ENCODE results near the gene CTIF. TPM values are rescaled to one million over a fixed set of nuclear protein-coding genes. Genes with fewer than 3 reads are reported as not detected.
"Not testable (repeated sequence)": the region's sequence is repeated elsewhere in the genome, so short reads cannot be mapped to it uniquely, and the experiment has no call there.

The CTIF gene
- total RNA-seq = 1 to 10 TPM; 5.7 to 5.9 TPM

GRCh38 chr18:48538531-48539405 lies at the start of gene CTIF:
CTIF (plus strand) TSS chr18:48539031; CDS start chr18:48619566, 80,535 bp downstream.
- Mint-ChIP-seq H3K36me3 (no peaks in the 10 kb centered on the region), H3K4me1 (peaks cover 19% of the 10 kb centered on the region), H3K27ac (no peak within 1 kb of the TSS), H3K4me3 (peak within 1 kb of the TSS; percentile 79), H3K9me3 (ENCODE audit: low read depth) (no peaks in the 10 kb centered on the region), H3K27me3 (peaks cover 40% of the 10 kb centered on the region)
- ATAC-seq (peak; percentile 83), DNase-seq (peak; percentile 82)
- CTCF ChIA-PET = no interaction called here

GRCh38 chr18:48490641-48491293 lies 48.1 kb upstream of the CTIF start:
- H3K4me1 Mint-ChIP-seq = no peaks in the 10 kb centered on the region
- DNase-seq (no peak), ATAC-seq (no peak)
- no peaks in the 10 kb centered on the region for H3K36me3 Mint-ChIP-seq
- no peaks in the 10 kb centered on the region for H3K9me3 Mint-ChIP-seq (ENCODE audit: low read depth)
- H3K4me3 Mint-ChIP-seq = no peak overlapping the region
- H3K27ac Mint-ChIP-seq = no peak overlapping the region
- CTCF ChIA-PET = interaction anchor here (0.7 to 1.0 kb wide), 2 partner anchors 15 to 117 kb away, joined by 3 read pairs; no protein-coding TSS in a partner anchor
- peaks cover 36% of the 10 kb centered on the region for H3K27me3 Mint-ChIP-seq

GRCh38 chr18:48492880-48493279 lies 46.0 kb upstream of the CTIF start:
- Mint-ChIP-seq H3K27me3 (peaks cover 41% of the 10 kb centered on the region), H3K4me1 (no peaks in the 10 kb centered on the region), H3K27ac (no peak overlapping the region), H3K4me3 (no peak overlapping the region), H3K36me3 (no peaks in the 10 kb centered on the region), H3K9me3 (ENCODE audit: low read depth) (peaks cover 3% of the 10 kb centered on the region)
- DNase-seq (no peak), ATAC-seq (no peak)
- CTCF ChIA-PET = no interaction called here

- no peak for ATAC-seq
- peaks cover 47% of the 10 kb centered on the region for H3K27me3 Mint-ChIP-seq
- no peaks in the 10 kb centered on the region for H3K4me1 Mint-ChIP-seq
- DNase-seq = no peak
- H3K27ac Mint-ChIP-seq = no peak overlapping the region
- CTCF ChIA-PET = no interaction called here
- H3K36me3 Mint-ChIP-seq = no peaks in the 10 kb centered on the region
- peaks cover 3% of the 10 kb centered on the region for H3K9me3 Mint-ChIP-seq (ENCODE audit: low read depth)
- no peak overlapping the region for H3K4me3 Mint-ChIP-seq
Observed at GRCh38 chr18:48493434-48494230, 45.2 kb upstream of the CTIF start.

GRCh38 chr18:48497863-48498262 lies 41.0 kb upstream of the CTIF start:
- Mint-ChIP-seq H3K27me3 (peaks cover 54% of the 10 kb centered on the region), H3K9me3 (ENCODE audit: low read depth) (peaks cover 3% of the 10 kb centered on the region), H3K4me1 (no peaks in the 10 kb centered on the region), H3K4me3 (no peak overlapping the region), H3K36me3 (no peaks in the 10 kb centered on the region), H3K27ac (no peak overlapping the region)
- no peak for ATAC-seq
- no peak for DNase-seq
- CTCF ChIA-PET = no interaction called here

GRCh38 chr18:48500517-48500916 lies 38.3 kb upstream of the CTIF start:
- Mint-ChIP-seq H3K27ac (no peak overlapping the region), H3K36me3 (no peaks in the 10 kb centered on the region), H3K4me3 (no peak overlapping the region), H3K9me3 (ENCODE audit: low read depth) (peaks cover 3% of the 10 kb centered on the region), H3K4me1 (no peaks in the 10 kb centered on the region), H3K27me3 (peaks cover 54% of the 10 kb centered on the region)
- CTCF ChIA-PET = interaction anchor here (0.9 kb wide), 1 partner anchor 25 kb away, joined by 7 read pairs; no protein-coding TSS in a partner anchor
- DNase-seq (no peak), ATAC-seq (no peak)

GRCh38 chr18:48502906-48503305 lies 35.9 kb upstream of the CTIF start:
- Mint-ChIP-seq H3K4me3 (no peak overlapping the region), H3K36me3 (no peaks in the 10 kb centered on the region), H3K27ac (no peak overlapping the region), H3K4me1 (no peaks in the 10 kb centered on the region), H3K27me3 (peaks cover 60% of the 10 kb centered on the region), H3K9me3 (ENCODE audit: low read depth) (peaks cover 5% of the 10 kb centered on the region)
- ATAC-seq (no peak), DNase-seq (no peak)
- CTCF ChIA-PET = no interaction called here

- Mint-ChIP-seq H3K27ac (no peak overlapping the region), H3K4me1 (no peaks in the 10 kb centered on the region), H3K27me3 (peaks cover 61% of the 10 kb centered on the region), H3K36me3 (no peaks in the 10 kb centered on the region), H3K4me3 (no peak overlapping the region), H3K9me3 (ENCODE audit: low read depth) (peaks cover 5% of the 10 kb centered on the region)
- DNase-seq = no peak
- ATAC-seq = no peak
- CTCF ChIA-PET = no interaction called here
Observed at GRCh38 chr18:48504819-48505218, 34.0 kb upstream of the CTIF start.

GRCh38 chr18:48506983-48507568 lies 31.8 kb upstream of the CTIF start:
- H3K4me3 Mint-ChIP-seq = not testable (repeated sequence)

GRCh38 chr18:48512498-48512897 lies 26.3 kb upstream of the CTIF start:
- not testable (repeated sequence) for H3K27ac Mint-ChIP-seq, DNase-seq, ATAC-seq

More at GRCh38 chr18:48506983-48507568, 31.8 kb upstream of the CTIF start:
- H3K36me3 Mint-ChIP-seq; H3K4me1 Mint-ChIP-seq; CTCF ChIA-PET; ATAC-seq; H3K27ac Mint-ChIP-seq; DNase-seq; H3K9me3 Mint-ChIP-seq (ENCODE audit: low read depth): not testable (repeated sequence)
- peaks cover 47% of the 10 kb centered on the region for H3K27me3 Mint-ChIP-seq

GRCh38 chr18:48514786-48515185 lies 24.0 kb upstream of the CTIF start:
- Mint-ChIP-seq H3K9me3 (ENCODE audit: low read depth) (no peaks in the 10 kb centered on the region), H3K27ac (no peak overlapping the region), H3K36me3 (no peaks in the 10 kb centered on the region), H3K27me3 (peaks cover 23% of the 10 kb centered on the region), H3K4me1 (no peaks in the 10 kb centered on the region), H3K4me3 (no peak overlapping the region)
- CTCF ChIA-PET = no interaction called here
- DNase-seq = no peak
- no peak for ATAC-seq

More at GRCh38 chr18:48512498-48512897, 26.3 kb upstream of the CTIF start:
- CTCF ChIA-PET; H3K4me3 Mint-ChIP-seq; H3K4me1 Mint-ChIP-seq; H3K36me3 Mint-ChIP-seq; H3K9me3 Mint-ChIP-seq (ENCODE audit: low read depth): not testable (repeated sequence)
- peaks cover 25% of the 10 kb centered on the region for H3K27me3 Mint-ChIP-seq

- peaks cover 37% of the 10 kb centered on the region for H3K27me3 Mint-ChIP-seq
- H3K4me3 Mint-ChIP-seq = no peak overlapping the region
- H3K9me3 Mint-ChIP-seq (ENCODE audit: low read depth) = no peaks in the 10 kb centered on the region
- DNase-seq (no peak), ATAC-seq (no peak)
- CTCF ChIA-PET = no interaction called here
- H3K27ac Mint-ChIP-seq = no peak overlapping the region
- H3K36me3 Mint-ChIP-seq = no peaks in the 10 kb centered on the region
- H3K4me1 Mint-ChIP-seq = no peaks in the 10 kb centered on the region
Observed at GRCh38 chr18:48517048-48517447, 21.8 kb upstream of the CTIF start.

- Mint-ChIP-seq H3K36me3 (no peaks in the 10 kb centered on the region), H3K27ac (no peak overlapping the region), H3K4me3 (no peak overlapping the region), H3K4me1 (no peaks in the 10 kb centered on the region), H3K27me3 (peaks cover 36% of the 10 kb centered on the region), H3K9me3 (ENCODE audit: low read depth) (no peaks in the 10 kb centered on the region)
- CTCF ChIA-PET = no interaction called here
- DNase-seq = no peak
- ATAC-seq = no peak
Observed at GRCh38 chr18:48519431-48520100, 19.3 kb upstream of the CTIF start.
